MV-4-11 (cell line): ENCODE measurements around the gene C1QTNF6.
"Not testable (repeated sequence)": the region's sequence is repeated elsewhere in the genome, so short reads cannot be mapped to it uniquely, and the experiment has no call there.

ENCODE experiments used
- DNase-seq: peaks from one replicate; lab custom pipeline; 2025; lab: John Stamatoyannopoulos, UW

The C1QTNF6 gene

DNA sequence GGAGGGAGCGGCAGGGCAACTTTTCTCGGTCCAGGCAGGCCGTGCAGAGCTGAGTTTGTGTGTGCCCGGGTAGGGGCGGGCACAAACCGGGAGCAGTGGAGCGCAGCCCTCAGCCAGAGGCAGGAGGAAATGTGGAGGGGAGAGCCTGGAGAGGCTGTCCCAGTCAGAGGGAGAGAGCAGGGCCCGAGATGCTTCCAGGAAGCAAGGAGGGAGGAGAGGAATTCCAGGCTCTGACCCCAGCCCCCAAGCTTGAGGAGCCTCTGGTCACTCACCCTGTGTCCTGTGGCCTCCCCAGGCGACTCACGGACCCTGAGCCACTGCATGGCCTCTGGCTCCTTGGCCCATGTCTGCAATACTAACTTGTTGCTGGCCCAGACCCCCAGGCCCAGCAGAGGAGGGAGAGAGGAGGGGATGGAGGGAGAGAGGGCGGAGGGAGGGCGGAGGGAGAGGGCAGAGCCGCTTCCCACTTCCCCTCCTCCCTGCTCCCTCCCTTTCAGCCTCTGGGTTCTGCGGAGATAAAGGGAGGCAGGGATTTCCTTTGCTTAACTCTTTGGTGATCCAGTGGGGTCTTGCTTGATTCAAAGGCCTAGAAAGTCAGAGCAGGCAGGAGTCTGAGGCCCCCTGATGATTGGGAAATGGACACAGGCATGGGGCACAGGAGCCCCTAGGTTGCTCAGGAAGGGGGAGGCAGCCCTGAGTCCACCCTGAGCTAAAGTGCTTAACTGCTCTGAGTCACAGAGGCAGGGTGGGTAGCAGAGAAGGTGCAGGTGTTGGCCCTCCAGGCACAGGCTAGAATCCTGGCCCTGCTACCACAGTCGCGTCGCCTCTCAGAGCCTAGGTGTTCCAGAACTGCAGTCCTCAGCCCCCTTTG, at the start of gene C1QTNF6:
Gene C1QTNF6 (minus strand): TSS at position 357 of the 871 bp plus-strand sequence. CDS start 34 bp downstream, at position 323.
- no peak for DNase-seq

DNA sequence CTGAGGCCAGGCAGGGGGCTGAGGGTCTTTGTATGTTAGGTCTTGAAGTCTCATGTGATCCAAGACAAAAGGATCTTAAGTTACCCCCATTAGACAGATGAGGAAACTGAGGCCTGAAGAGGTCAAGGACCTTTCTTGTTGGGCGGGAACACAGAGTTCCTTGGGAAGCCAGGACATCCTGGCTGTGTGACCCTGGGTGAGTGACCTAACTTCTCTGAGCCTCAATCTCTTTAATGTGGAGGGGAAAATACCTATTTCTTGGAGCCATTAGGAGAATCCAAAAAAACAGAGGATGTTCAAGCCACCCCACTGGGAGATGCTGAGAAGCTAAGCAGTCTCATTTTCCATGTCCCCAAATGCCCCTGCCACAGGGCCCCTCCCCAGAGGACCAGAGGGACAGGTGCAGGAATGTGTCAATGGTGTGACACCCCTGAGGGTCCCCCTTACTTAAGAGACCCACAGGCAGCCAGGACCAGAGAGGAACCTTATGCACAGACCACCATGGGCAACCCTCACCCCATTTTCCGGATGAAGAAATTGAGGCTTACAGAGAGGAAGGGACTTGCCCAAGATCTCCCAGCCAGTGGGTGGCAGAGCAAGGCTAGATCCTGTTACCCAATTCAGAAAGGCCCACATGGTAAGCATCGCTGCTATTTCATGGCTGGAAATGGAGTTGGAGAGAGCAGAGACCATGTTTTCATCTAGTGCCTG, 48.0 kb upstream of the C1QTNF6 start:
- no peak for DNase-seq

DNA sequence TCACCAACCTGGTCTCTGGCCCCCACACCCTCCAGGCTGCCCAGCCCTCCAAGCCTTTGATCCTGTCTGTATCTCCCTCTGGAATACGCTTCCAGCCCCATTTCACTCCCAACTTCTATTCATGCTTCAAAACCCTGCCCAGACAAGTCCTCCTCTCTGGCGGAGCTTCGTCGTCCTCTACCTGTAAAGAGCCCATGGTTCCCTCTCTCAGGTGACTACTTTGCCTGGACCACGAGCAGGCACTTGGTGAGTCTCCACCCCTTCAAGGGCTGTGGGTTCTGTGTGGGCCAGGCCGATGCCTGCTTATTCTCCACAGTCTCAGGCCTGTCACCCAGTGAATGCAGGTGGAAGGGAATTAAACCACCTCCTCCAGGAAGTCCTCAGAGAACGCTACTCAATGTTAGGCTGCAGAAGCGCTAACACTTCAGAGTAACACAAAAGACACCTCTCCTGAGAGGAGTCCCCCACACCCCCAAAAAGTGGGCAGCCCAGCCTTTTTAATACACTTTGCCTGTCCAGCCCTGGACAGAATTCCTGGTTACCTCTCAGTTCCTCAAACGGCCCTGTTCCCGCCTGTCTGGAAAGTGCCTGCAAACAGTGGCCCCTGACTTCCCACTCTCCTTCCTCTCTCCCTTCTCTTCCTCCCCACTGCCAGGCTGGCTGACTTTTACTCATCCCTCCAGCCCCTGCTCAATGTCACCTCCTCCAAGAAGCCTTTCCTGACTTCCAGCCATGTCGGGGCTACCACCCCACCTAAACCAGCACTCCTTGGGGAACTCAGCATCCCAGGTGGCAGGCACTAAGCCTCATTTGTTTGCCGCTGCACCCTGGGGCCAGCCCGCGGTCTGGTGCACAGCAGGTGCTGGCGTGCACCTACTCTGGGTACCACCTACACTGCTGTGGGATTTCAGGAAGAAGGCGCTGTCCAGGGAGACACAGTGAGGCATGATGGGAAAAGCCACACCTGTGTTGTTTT, 47.0 kb upstream of the C1QTNF6 start:
- no peak for DNase-seq

DNA sequence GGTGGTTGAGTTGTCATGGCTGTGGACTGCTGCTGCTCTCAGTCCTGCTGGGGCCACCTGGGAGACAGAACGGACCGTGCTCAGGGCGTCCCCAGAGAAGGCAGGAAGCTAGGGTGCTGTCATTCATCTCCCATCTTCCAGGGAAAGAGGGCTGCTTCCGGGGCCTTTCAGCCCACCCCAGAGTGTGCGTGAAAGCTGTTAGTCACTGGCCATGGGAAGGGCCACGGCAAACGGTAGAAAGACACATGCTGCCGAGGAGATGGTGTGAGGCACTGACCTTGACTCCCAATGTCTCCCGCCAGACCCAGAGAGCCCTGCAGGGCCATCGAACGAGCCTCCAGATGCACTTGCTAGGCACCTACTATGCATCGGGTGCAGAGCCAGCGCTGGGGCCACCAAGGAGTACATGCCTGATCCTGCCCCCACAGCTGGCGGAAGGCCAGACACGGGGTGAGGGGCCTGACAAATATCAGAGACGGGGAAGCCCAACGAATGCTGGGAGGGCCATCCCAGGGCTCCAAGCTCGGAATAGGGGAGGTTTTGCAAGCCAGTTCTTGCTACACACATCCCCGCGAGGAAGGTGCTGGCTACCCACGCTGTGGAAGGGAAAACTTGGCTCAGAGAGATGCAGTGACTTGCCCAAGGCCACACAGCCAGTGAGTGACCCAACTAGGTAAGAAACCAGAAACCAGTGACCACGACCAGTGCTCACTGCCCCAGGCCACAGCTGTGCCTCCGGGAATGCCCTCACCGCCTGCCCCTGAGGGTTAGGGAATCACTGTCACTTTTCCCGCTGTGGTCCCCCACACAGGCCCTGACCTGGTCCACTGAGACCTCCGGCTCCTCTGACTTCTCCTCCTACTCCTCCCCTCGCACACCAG, 45.9 kb upstream of the C1QTNF6 start:
- DNase-seq: no peak

- DNase-seq: not testable (repeated sequence)
Measured at GRCh38 chr22:37233371-37233750, 45.3 kb upstream of the C1QTNF6 start.

GRCh38 chr22:37232140-37232998, 44.3 kb upstream of the C1QTNF6 start:
- no peak for DNase-seq

- no peak for DNase-seq
Measured at GRCh38 chr22:37231406-37232139, 43.5 kb upstream of the C1QTNF6 start.

DNA sequence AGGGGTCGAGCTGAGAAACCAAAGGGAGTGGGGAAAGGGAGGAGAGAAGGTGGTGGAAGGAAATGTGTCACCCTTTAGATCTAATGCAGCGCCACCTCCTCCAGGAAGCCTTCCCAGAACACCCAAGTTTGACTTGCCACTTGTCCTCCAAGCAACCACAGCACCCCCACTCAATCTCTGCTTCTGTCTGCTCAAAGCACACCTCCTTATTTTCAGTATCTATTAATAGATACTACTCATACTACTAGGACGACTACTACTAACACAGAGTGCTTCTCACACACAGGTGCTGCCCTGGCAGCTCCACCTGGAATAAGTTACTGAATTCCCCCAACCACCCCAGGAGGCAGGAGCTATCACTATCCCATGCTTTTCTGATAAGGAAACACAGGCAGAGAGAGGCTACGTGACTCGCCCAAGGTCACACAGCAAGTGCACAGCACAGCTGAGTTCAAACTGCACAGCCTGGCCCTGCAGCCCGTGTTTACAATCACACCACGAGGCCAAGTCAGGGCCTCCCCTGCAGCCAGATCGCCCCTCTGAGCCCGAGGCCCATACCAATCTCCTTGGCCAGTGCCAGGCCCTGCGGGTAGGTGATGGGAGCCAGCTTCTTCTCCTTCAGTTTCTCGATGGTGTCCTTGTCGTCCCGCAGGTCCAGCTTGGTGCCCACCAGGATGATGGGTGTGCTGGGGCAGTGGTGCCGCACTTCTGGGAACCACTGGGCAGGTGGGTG, 42.8 kb upstream of the C1QTNF6 start:
- no peak for DNase-seq

DNA sequence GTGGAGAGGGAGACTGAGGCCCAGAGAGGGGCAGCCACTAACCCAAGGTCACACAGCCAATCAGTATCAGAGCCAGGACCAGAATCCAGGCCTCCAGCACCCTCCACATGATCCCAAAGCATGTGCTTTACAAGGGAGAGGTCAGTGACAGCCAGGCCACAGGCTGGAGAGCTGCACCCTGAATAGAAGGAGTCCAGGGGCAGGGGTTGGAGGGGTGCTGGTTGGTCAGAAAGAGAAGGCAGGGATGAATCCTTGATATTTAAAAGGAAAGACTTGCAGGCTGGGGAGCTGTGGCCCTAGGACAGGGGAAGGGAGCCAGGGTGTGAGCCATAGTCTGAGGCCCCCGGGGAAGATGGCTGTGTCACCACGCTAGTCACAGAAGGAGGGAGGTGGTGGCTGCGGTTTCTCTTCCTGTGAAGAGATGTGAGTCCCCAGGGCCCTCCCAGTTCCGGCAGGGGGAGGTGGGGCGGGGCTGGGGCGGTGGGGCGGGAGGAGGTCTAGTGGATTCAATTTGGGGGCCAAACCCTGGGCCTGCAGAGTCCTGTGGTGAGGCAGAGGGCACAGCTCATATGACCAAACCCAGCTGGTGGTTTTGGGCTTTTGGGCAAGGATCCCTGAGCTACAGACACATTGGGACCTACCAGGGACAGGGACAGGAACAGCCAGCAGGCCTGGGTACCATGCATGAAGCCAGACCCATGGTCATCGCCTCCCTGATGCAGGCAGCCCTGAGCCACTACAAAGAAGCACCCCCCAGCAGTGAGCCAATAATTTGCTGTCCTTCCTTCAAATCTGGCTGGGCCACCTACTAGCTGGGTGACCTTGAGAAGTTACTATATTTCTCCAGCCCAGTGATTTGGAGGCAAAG, 42.0 kb upstream of the C1QTNF6 start:
- peak; percentile 84 for DNase-seq

GRCh38 chr22:37229012-37229804, 41.2 kb upstream of the C1QTNF6 start:
- no peak for DNase-seq

DNA sequence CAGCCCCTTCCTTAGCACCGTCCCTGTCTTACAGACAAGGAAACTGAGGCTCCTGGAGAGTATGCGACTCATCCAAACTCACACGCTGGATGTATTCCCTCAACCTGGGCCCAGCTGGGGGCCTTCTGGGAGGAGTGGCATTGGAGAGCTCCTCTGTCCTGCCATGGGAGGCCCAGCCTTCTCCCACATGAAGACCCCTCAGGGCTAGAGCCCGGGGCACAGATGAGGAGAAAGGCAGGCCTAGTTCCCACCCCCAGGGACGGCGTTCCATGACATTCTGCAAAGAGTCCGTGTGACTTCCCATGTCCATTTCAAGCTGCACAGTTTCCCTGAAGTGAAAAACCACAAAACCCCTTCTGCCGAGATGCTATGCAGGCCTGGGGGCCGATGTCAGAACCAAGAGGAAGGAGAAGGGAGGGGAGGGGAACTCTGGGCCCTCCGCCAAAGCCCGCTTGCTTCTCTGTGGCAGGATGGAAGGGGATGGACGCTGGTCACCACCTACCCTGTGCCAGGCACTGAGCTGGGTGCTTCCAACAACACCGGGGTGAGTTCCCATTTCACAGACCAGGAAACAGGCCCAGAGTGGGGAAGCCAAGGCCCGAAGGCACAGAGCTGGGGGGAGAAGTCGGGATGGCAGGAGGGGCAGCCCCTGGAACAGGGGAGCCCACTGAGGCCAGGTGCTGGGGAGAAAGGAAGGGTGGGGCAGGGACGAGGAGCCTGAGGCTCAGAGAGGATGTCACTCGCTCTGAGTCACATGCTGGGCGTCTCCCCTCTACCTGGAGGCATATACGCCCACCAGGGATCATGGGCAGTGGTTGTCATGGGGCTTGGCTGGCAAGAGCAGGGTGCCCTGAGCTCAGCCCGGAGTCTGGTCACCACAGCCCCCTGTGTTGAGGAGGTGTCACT, 40.3 kb upstream of the C1QTNF6 start:
- DNase-seq: peak; percentile 41

GRCh38 chr22:37226514-37226913, 38.5 kb upstream of the C1QTNF6 start:
- no peak for DNase-seq

GRCh38 chr22:37226087-37226486, 38.0 kb upstream of the C1QTNF6 start:
- no peak for DNase-seq

GRCh38 chr22:37225481-37225880, 37.4 kb upstream of the C1QTNF6 start:
- DNase-seq: no peak

- DNase-seq: no peak
Measured at GRCh38 chr22:37224757-37225420, 36.8 kb upstream of the C1QTNF6 start.
